HG02623 (cell line): Measurements from ENCODE around the gene THOP1.

ENCODE experiments used
- ATAC-seq: cut with Tn5 transposase; IDR thresholded peaks from one replicate; pipeline ENCODE4 v1.9.1; 2021; ENCODE audit warnings: moderate library complexity; ENCODE audit not compliant: unreplicated experiment

THOP1 gene

DNA sequence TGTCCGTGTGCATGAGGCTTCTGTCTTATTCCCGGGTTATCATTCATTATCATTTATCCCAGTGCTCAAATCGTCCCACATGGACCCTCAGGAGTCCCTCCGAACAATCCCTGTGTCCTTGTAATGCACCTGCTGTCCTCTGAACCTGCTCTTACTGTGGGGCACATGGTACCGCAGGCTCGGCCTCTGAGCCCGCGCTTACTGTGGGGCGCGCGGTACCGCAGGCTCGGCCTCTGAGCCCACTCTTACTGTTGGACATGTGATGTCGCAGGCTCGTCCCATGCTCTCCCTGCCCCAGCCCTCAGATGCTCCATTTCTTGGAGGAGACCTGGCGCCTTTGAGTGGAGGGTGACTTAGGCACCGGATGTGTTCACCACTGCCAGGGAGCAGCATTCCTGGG, 17.5 kb downstream of the THOP1 start:
- no peak for ATAC-seq

DNA sequence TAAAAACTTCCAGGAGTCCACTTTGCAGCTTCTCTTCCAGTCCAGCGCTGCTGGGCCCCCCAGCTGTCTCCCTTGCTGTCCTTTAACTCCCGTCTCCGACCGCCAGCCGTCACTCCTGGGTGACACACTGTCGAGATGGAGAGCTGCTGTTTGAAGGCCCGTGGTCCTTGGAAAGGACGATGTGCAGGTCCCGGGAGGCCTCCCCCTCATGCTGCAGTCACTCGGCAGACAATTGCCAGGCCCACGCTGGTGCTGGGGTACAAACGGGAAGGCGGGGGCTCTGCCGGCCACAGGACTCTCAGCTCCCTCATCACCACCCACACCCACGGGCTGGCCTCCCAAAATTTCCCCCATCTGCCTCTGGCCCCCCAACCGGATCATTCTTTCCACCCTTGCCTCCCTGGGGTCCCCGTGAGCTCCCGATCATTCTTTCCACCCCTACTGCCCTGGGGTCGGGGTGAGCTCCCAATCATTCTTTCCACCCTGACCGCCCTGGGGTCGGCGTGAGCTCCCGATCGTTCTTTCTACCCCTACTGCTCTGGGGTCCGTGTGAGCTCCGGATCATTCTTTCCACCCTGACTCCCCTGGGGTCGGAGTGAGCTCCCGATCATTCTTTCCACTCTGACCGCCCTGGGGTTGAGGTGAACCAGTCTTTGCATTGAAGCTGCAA, 18.3 kb downstream of the THOP1 start:
- no peak for ATAC-seq

DNA sequence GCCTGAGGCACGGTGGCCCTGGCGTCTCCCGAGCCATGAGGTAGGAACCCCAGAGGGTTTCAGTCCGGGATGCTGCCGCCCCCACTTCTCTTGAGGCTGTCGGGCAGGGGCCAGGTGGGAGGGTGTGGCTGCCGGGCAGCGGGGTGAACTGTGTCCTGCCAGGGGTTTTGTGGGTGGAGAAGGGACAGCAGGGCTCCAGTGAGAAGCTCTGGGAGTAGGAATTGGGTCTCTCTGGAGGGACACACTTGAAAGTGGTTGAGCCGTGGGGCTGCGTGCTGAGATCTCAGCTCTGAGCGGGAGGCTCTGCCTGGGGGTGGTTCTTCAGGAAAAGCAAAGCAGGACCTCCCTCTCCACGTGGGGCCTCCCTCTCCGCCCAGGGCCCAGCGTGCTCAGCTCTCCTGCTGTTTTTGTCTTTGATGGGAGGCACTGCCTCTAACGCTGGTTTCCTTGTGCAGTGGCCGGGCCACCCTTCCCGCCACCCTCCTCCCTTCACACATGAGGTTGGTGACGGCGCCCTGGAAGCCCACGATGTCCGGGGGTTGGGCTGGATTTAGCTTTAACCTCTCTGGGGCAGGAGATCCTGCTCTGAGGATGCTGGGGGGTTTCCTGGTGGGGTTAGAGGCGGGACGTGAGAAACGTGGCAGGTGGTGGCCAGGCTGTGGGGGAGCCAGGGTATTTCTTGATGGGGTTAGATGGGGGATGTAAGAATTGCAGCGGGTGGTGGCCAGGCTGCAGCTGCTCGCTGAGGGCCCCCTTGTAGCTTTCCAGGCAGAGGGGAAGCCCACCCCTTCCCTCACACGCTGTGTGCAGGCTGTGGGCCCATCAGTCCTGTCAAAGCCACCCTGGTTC, 19.1 kb downstream of the THOP1 start:
- no peak for ATAC-seq

DNA sequence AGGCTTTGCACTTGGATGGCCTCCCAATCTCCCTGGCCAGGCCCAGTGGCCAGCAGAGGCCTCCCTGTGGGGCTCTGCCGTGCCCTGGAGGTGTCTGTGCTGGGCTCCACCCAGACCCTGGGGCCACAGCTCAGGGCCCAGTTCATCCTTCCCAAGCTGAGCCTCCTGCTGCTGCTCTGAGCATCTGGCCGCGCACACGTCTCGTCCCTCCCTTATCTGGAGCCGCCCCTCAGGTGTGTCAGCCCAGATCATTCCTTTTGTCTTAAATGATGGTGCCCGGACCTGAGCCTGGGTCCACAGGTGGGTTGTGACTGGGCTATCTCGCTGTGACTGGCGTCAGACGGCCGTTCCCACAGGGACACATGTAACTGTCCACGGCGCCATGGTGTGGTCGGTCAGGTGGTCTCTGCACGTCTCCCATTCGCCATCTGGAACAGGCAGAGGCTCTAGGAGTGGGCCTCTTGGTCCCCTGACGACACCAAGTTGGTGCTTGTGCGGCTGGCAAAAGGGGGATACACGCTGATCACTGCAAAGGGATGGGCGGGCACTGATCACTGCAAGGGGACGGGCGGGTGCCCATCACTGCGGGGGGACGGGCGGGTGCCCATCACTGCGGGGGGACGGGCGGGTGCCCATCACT, 20.1 kb downstream of the THOP1 start:
- ATAC-seq = no peak

DNA sequence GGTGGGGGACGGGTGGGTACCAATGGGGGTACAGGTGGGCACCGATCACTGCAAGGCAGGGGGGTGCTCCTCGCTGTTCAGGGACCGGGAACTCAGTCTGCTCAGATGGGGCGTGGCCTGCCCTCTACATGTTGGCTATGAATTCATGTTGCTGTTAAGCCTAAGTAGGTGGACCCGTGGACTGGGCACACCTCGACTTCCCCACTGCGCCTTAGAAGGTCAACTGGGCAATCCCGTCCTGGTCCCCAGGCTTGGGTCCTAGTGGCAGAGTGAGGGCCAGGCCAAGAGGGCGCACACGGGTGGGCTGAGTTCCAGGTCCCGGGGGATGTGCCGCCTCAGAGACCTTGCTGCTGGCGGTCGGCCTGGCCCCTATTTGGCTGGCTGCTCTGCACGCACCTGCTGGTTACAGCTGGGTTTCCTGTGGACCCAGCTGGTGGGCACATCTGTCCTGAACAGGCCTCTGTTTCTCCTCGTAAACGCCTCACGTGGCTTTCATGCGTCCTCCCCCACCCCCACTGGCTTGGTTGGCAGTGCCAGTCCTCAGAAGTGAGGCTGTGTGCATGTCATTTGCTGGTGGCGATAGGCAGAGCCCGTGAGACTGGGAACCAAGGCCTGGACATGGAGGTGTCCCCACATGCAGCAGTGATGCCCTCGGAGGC, 20.8 kb downstream of the THOP1 start:
- ATAC-seq = no peak

DNA sequence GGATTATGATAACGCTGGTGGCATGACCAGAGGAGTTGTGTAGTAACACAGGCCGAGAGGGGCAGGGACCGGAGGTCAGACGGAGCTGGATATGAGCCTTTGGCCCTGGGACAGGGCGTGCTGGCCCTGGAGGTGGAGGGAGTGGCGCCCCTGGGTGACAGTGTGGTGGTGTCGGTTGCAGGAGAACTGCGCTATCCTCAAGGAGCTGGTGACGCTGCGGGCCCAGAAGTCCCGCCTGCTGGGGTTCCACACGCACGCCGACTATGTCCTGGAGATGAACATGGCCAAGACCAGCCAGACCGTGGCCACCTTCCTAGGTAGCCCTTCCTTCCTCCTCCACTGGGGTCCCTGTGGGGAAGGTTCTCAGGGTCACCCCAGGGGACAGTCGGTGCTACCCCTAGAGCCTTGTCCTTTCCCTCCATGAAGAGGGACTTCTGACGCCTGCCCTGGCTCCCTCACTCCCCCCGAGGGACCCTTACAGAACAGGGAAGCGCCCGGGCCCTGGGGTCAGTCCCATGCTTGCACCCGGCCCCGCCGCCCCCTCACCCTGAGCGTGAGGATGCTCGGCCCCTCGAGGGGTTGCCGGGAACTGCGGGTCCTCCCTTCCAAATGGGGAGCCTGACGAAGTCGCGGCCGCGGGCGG, 21.6 kb downstream of the THOP1 start:
- no peak for ATAC-seq

- ATAC-seq = no peak
Observed at GRCh38 chr19:2807379-2808128, 22.3 kb downstream of the THOP1 start.

DNA sequence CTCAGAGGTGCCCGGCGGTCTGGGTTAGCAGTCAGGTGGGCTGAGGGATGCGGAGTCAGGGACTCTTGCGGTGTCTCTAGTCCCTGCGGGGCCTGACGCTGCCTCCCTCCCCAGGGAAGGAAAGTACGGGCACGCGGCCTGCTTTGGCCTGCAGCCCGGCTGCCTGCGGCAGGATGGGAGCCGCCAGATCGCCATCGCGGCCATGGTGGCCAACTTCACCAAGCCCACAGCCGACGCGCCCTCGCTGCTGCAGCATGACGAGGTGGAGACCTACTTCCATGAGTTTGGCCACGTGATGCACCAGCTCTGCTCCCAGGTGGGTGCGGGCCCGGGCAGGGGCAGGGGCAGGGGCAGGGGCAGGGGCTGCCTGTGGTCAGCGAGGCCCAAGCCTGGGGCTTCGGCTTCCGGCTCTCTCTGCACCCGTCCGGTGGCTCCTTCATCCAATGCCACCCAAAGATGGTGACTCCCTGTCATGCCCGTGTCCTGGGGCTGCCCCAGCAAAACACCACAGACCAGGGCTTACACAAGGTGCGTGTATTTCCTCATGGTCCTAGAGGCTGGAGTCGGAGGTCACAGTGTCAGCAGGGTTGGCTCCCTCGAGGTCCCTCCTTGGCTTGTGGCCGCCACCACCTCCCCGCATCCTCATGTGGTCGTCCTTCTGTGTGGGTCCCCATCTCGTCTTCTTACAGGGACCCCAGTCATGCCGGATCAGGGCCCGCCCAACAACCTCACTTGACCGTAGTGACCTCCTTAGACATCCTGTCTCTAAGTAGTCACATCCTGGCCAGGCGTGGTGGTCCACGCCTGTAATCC, 23.0 kb downstream of the THOP1 start:
- no peak for ATAC-seq

- ATAC-seq = no peak
Observed at GRCh38 chr19:2809387-2810140, 24.3 kb downstream of the THOP1 start.

GRCh38 chr19:2810141-2811091, 25.1 kb downstream of the THOP1 start:
- no peak for ATAC-seq

- ATAC-seq = no peak
Observed at GRCh38 chr19:2811221-2811722, 26.0 kb downstream of the THOP1 start.

GRCh38 chr19:2811735-2812413, 26.6 kb downstream of the THOP1 start:
- no peak for ATAC-seq

DNA sequence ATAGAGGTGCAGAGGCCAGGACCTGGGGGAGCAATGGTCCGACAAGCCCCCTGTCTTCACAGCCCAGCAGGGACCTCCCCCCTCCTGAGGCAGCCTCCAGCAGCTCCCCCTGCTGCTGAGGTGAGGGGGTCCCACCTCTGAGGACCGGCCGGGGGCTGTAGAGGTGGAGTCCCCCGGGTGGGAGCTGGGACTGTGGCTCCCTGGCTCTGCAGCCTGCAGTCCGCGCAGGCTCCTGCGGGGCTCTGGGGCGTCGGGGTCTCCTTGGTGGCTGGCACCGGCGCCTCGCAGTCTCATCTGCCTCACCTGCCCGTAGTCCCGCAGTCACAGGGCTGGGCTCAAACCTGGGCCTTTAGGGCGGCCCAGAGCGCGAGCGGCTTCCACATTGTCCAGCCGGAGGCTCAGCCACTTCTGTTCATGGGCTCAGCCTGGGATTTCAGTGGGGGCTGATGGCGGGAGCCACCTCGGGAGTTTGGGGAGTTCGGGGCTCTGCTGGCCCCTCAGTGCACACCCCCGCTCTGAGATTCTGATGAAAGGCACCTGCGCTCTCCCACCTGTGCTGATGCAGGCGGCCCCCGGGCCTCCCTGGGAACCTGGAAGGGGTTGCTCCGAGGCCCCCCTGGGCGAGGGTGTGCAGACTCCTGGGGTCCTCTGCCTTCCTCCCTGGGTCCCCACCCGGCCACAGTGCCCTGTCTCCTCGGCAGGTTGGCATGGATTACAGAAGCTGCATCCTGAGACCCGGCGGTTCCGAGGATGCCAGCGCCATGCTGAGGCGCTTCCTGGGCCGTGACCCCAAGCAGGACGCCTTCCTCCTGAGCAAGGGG, 27.3 kb downstream of the THOP1 start:
- ATAC-seq = no peak

DNA sequence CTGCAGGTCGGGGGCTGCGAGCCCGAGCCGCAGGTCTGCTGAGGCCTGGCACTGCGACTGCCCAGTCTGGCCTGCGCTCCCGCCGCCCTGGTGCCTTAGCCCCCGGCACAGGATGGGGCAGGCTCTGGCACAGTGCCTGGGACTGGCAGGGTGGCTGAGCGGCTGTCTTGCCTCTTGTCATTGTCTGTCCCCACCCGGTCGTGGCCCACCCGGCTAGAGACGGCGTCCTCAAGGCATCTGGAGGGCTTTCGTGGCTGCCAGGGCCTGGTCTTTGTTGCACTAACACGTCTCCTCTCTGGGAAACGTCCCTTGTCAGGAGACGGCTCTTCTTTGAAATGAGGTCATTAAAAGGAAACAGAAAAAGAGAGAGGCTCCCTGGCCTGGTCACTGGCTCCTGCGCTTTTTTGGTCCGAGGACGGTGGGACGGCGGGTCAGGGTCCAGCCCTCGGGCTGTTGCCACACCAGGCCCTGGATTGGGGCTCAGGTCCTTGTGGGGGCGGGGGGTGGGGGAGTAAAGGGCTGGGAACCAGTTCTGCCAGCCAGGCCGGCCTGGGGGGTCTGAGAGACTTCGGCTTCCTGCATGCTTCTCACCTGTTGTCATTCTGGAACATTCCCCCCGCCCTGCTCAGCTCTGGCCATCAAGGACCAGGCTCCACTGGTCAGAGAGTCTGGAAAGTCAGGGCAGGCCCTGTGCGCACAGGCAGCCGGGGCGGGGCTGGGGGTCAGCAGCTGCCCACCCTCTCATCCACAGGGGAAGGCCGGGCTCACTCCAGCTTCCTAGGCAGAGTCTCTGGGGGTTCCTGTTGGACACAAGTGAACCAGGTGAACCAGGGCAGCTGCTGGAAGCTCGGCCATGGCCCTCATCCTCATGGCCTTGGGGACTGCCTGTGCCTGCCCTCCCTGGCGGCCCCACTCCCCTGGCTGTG, 28.2 kb downstream of the THOP1 start:
- no peak for ATAC-seq

- ATAC-seq = no peak
Observed at GRCh38 chr19:2814426-2814825, 29.1 kb downstream of the THOP1 start.
